Cardiac muscle cell (in vitro differentiated cells and primary cell): ENCODE data around the gene NPAS3. TPM values are rescaled to one million over a fixed set of nuclear protein-coding genes. Genes with fewer than 3 reads are reported as not detected.

ENCODE experiments used
- DNase-seq, 2 donors: peaks; one replicate each; pipeline versions ENCODE4 v3.0.0 to v3.0.0-alpha.2; 2010 to 2017; ENCODE audit warnings: low read depth in 1 of 2, low spot score in 1 of 2
- H3K27ac ChIP-seq: fragments of 200-600 bp; sonication (generic); 2 replicates; pipeline ENCODE4 v1.5.1; 2016
- H3K27me3 ChIP-seq: fragments of 200-600 bp; sonication (generic); 2 replicates; pipeline ENCODE4 v1.6.0; 2016; ENCODE audit warnings: control low read depth
- H3K36me3 ChIP-seq: fragments of 200-600 bp; sonication (generic); 2 replicates; pipeline ENCODE4 v1.5.1; 2016; ENCODE audit warnings: control low read depth
- H3K4me1 ChIP-seq: fragments of 200-600 bp; sonication (generic); 2 replicates; pipeline ENCODE4 v1.8.1; 2017; ENCODE audit warnings: low read depth, mild to moderate bottlenecking, mixed run types
- H3K4me3 ChIP-seq: fragments of 200-600 bp; sonication (generic); 2 replicates; pipeline ENCODE4 v1.5.1; 2016; ENCODE audit warnings: mild to moderate bottlenecking
- H3K9me3 ChIP-seq: fragments of 200-600 bp; sonication (generic); 2 replicates; pipeline ENCODE4 v1.5.1; 2017; ENCODE audit warnings: low read depth, mild to moderate bottlenecking, control low read depth
- CTCF ChIP-seq: IDR thresholded peaks from 2 replicates; pipeline ENCODE4 v1.5.1; 2012; ENCODE audit warnings: low read depth, mild to moderate bottlenecking, low read length
- polyA plus RNA-seq: library from polyadenylated mRNA; unstranded; fragments of >200 nt; fragmentation: Nextera tagmentation; extraction: Ambion mirVana; gene quantifications from 2 replicates; pipeline ENCODE4 v1.2.1, GENCODE V29; 2016
- total RNA-seq: library from RNA; depleted of rRNA; stranded (reverse); fragments of >200 nt; gene quantifications from 2 replicates; pipeline ENCODE4 v1.2.3, GENCODE V29; 2016

Gene NPAS3
- total and polyA plus RNA-seq, 2 experiments from 2014 or later, result 0.18 TPM

GRCh38 chr14:33369972-33370371 lies 431.3 kb downstream of the NPAS3 start:
- no peak overlapping the region for H3K27ac ChIP-seq
- DNase-seq, result no peak
- H3K27me3 ChIP-seq, result no peaks in the 10 kb centered on the region
- TF ChIP-seq CTCF, result no peak
- no peaks in the 10 kb centered on the region for H3K4me1 ChIP-seq
- H3K9me3 ChIP-seq, result no peaks in the 10 kb centered on the region
- H3K4me3 ChIP-seq, result no peak overlapping the region
- no peaks in the 10 kb centered on the region for H3K36me3 ChIP-seq

GRCh38 chr14:33370426-33370825 lies 431.7 kb downstream of the NPAS3 start:
- TF ChIP-seq CTCF, result no peak
- no peaks in the 10 kb centered on the region for H3K4me1 ChIP-seq
- no peaks in the 10 kb centered on the region for H3K36me3 ChIP-seq
- no peak overlapping the region for H3K27ac ChIP-seq
- H3K4me3 ChIP-seq, result no peak overlapping the region
- H3K27me3 ChIP-seq, result no peaks in the 10 kb centered on the region
- DNase-seq, result no peak
- no peaks in the 10 kb centered on the region for H3K9me3 ChIP-seq

- H3K27ac ChIP-seq, result no peak overlapping the region
- no peak for TF ChIP-seq CTCF
- H3K4me3 ChIP-seq, result no peak overlapping the region
- DNase-seq, result no peak
- H3K9me3 ChIP-seq, result no peaks in the 10 kb centered on the region
- no peaks in the 10 kb centered on the region for H3K4me1 ChIP-seq
- H3K36me3 ChIP-seq, result no peaks in the 10 kb centered on the region
- H3K27me3 ChIP-seq, result no peaks in the 10 kb centered on the region
These were observed 436.5 kb downstream of the NPAS3 start for GRCh38 chr14:33375196-33375595.

- H3K4me1 ChIP-seq, result no peaks in the 10 kb centered on the region
- no peaks in the 10 kb centered on the region for H3K27me3 ChIP-seq
- TF ChIP-seq CTCF, result no peak
- H3K9me3 ChIP-seq, result no peaks in the 10 kb centered on the region
- H3K36me3 ChIP-seq, result no peaks in the 10 kb centered on the region
- H3K27ac ChIP-seq, result no peak overlapping the region
- peak in 1 of 2 donors; percentile 47 for DNase-seq
- no peak overlapping the region for H3K4me3 ChIP-seq
These were observed 437.1 kb downstream of the NPAS3 start for GRCh38 chr14:33375786-33376185.

GRCh38 chr14:33376510-33376909 lies 437.8 kb downstream of the NPAS3 start:
- no peaks in the 10 kb centered on the region for H3K4me1 ChIP-seq
- DNase-seq, result no peak
- H3K4me3 ChIP-seq, result no peak overlapping the region
- no peaks in the 10 kb centered on the region for H3K9me3 ChIP-seq
- H3K36me3 ChIP-seq, result no peaks in the 10 kb centered on the region
- no peak for TF ChIP-seq CTCF
- H3K27me3 ChIP-seq, result no peaks in the 10 kb centered on the region
- no peak overlapping the region for H3K27ac ChIP-seq
